Astrocyte (in vitro differentiated cells and primary cell): Measurements from ENCODE around the gene ATXN10. TPM values are rescaled to one million over a fixed set of nuclear protein-coding genes. Genes with fewer than 3 reads are reported as not detected.

Experiments used
- DNase-seq: peaks from one replicate; pipeline ENCODE4 v3.0.0-alpha.2; 2010; ENCODE audit warnings: low read depth
- FAIRE-seq: peaks from 2 replicates; lab custom pipeline; 2011; peaks lifted over from hg19 to GRCh38; lab: Jason Lieb, UNC
- H2AFZ ChIP-seq: 2 replicates; pipeline ENCODE4 v1.6.0; 2012; ENCODE audit warnings: low read depth, low read length, inconsistent platforms
- H3K27ac ChIP-seq: 2 replicates; pipeline ENCODE4 v1.5.1; 2011; ENCODE audit warnings: low read depth, low read length, inconsistent platforms
- H3K27me3 ChIP-seq: 2 replicates; pipeline ENCODE4 v1.6.0; 2011; ENCODE audit warnings: low read length, inconsistent platforms; ENCODE audit not compliant: insufficient read depth
- H3K36me3 ChIP-seq: 2 replicates; pipeline ENCODE4 v1.5.1; 2011; ENCODE audit warnings: low read length, inconsistent platforms; ENCODE audit not compliant: insufficient read depth
- H3K4me1 ChIP-seq: 2 replicates; pipeline ENCODE4 v1.5.1; 2011; ENCODE audit warnings: low read length, inconsistent platforms; ENCODE audit not compliant: insufficient read depth
- H3K4me2 ChIP-seq: 2 replicates; pipeline ENCODE4 v1.6.0; 2012; ENCODE audit warnings: low read length, inconsistent platforms
- H3K4me3 ChIP-seq: 2 replicates; pipeline ENCODE4 v1.5.1; 2011; ENCODE audit warnings: low read depth, mild to moderate bottlenecking, low read length, inconsistent platforms; ENCODE audit not compliant: insufficient read depth
- H3K79me2 ChIP-seq: 2 replicates; pipeline ENCODE4 v1.6.0; 2012; ENCODE audit warnings: mild to moderate bottlenecking, low read length, inconsistent platforms; ENCODE audit not compliant: insufficient read depth
- H3K9ac ChIP-seq: 2 replicates; pipeline ENCODE4 v1.6.0; 2012; ENCODE audit warnings: mild to moderate bottlenecking, low read length, inconsistent platforms
- H3K9me3 ChIP-seq: 2 replicates; pipeline ENCODE4 v1.5.1; 2012; ENCODE audit warnings: low read depth, mild to moderate bottlenecking, low read length, inconsistent platforms; ENCODE audit not compliant: insufficient read depth
- H4K20me1 ChIP-seq: 2 replicates; pipeline ENCODE4 v1.6.0; 2012; ENCODE audit warnings: low read length, inconsistent platforms; ENCODE audit not compliant: insufficient read depth
- H3K27ac Mint-ChIP-seq: one replicate; pipeline ENCODE4 v1.8.0; 2021; ENCODE audit warnings: mild to moderate bottlenecking, mixed read lengths; ENCODE audit not compliant: unreplicated experiment
- H3K27me3 Mint-ChIP-seq: one replicate; pipeline ENCODE4 v1.8.0; 2021; ENCODE audit warnings: low read depth, mixed read lengths; ENCODE audit not compliant: unreplicated experiment
- H3K36me3 Mint-ChIP-seq: one replicate; pipeline ENCODE4 v1.8.0; 2021; ENCODE audit warnings: low read depth, mixed read lengths; ENCODE audit not compliant: unreplicated experiment
- H3K4me1 Mint-ChIP-seq: one replicate; pipeline ENCODE4 v1.8.0; 2021; ENCODE audit warnings: low read depth, mixed read lengths; ENCODE audit not compliant: unreplicated experiment
- H3K4me3 Mint-ChIP-seq: one replicate; pipeline ENCODE4 v1.8.0; 2021; ENCODE audit warnings: mild to moderate bottlenecking, moderate library complexity, mixed read lengths; ENCODE audit not compliant: unreplicated experiment
- H3K9me3 Mint-ChIP-seq: one replicate; pipeline ENCODE4 v1.8.0; 2021; ENCODE audit warnings: mild to moderate bottlenecking, mixed read lengths; ENCODE audit not compliant: unreplicated experiment
- CTCF ChIP-seq: IDR thresholded peaks from 2 replicates; pipeline ENCODE4 v1.5.1; 2011; ENCODE audit warnings: low read depth, mild to moderate bottlenecking, inconsistent platforms, low read length, moderate library complexity; ENCODE audit not compliant: insufficient read depth
- EZH2 ChIP-seq: IDR thresholded peaks from 2 replicates; pipeline ENCODE4 v1.6.1; 2012; ENCODE audit warnings: mild to moderate bottlenecking, low read length, inconsistent platforms; ENCODE audit not compliant: insufficient read depth
- total RNA-seq: library from RNA; stranded (reverse); gene quantifications from 2 replicates; pipeline ENCODE4 v1.2.1, GENCODE V29; 2021

ATXN10 gene
- total RNA-seq, 1 donor from 2014 or later: 195 TPM

DNA sequence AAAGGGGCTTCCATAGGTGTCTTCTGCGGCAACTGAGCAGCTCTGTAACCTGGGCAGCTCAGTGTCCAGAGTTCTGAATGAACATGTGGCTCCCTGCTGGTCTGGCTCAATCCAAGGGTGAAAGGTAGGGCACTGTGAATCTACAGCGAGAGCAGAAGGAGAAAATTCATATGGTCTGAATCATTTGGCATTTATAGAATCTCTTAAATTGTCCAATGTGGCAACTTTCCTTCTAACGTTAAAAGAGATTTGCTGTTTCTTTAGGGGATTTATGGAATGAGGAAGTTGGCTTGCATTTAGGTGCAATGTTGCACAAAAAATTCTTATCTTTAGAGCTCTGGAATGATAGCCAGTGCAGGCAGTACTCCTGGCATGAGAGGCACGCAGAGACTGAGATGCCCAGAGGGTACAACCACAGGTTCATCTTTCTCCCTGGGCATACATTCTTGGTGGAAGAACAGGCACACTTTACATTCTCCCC lies 17.0 kb downstream of the ATXN10 start:
- H3K36me3 ChIP-seq: peaks cover 14% of the 10 kb centered on the region
- peaks cover 65% of the 10 kb centered on the region for H3K4me1 ChIP-seq
- peaks cover 42% of the 10 kb centered on the region for H4K20me1 ChIP-seq
- Mint-ChIP-seq H3K27me3 (no peaks in the 10 kb centered on the region), H3K27ac (peak overlapping the region; percentile 77), H3K4me3 (no peak overlapping the region), H3K36me3 (peaks cover 18% of the 10 kb centered on the region), H3K4me1 (peaks cover 45% of the 10 kb centered on the region), H3K9me3 (no peaks in the 10 kb centered on the region)
- no peaks in the 10 kb centered on the region for H3K9me3 ChIP-seq
- H3K27ac ChIP-seq: peak overlapping the region; percentile 83
- FAIRE-seq (peak; percentile 99), DNase-seq (peak; percentile 95)
- H3K9ac ChIP-seq: peak overlapping the region; percentile 51
- no peak for TF ChIP-seq EZH2
- TF ChIP-seq CTCF: no peak
- H3K27me3 ChIP-seq: no peaks in the 10 kb centered on the region
- peak overlapping the region; percentile 60 for H3K4me2 ChIP-seq
- no peak overlapping the region for H2AFZ ChIP-seq
- H3K79me2 ChIP-seq: peaks cover 91% of the 10 kb centered on the region
- peak overlapping the region; percentile 20 for H3K4me3 ChIP-seq

GRCh38 chr22:45689211-45689610 lies 17.6 kb downstream of the ATXN10 start:
- peaks cover 18% of the 10 kb centered on the region for H3K36me3 Mint-ChIP-seq

More at GRCh38 chr22:45689211-45689610, 17.6 kb downstream of the ATXN10 start:
- Mint-ChIP-seq H3K4me3 (no peak overlapping the region), H3K27me3 (no peaks in the 10 kb centered on the region), H3K27ac (no peak overlapping the region), H3K4me1 (peaks cover 45% of the 10 kb centered on the region), H3K9me3 (no peaks in the 10 kb centered on the region)
- TF ChIP-seq CTCF: no peak
- no peak for TF ChIP-seq EZH2
- no peak for FAIRE-seq
- peaks cover 36% of the 10 kb centered on the region for H4K20me1 ChIP-seq
- no peaks in the 10 kb centered on the region for H3K9me3 ChIP-seq
- H3K4me2 ChIP-seq: peak overlapping the region; percentile 60
- peak overlapping the region; percentile 3 for H3K4me3 ChIP-seq
- H3K27me3 ChIP-seq: no peaks in the 10 kb centered on the region
- DNase-seq: no peak
- peak overlapping the region; percentile 83 for H3K27ac ChIP-seq
- peaks cover 20% of the 10 kb centered on the region for H3K36me3 ChIP-seq
- H3K9ac ChIP-seq: peak overlapping the region; percentile 2
- H2AFZ ChIP-seq: no peak overlapping the region
- H3K79me2 ChIP-seq: peaks cover 91% of the 10 kb centered on the region
- peaks cover 59% of the 10 kb centered on the region for H3K4me1 ChIP-seq
